K562 (cell line): ENCODE measurements around the gene TAC3. TPM values are rescaled to one million over a fixed set of nuclear protein-coding genes. Genes with fewer than 3 reads are reported as not detected.

ENCODE experiments used
- CHD1 ChIP-seq: fragments of 200-600 bp; sonication (generic); IDR thresholded peaks from one replicate; pipeline ENCODE4 v1.6.1; 2012; ENCODE audit warnings: mild to moderate bottlenecking, moderate library complexity, low read length, inconsistent platforms
- CREB5 ChIP-seq: fragments of 250-450 bp; sonication (Bioruptor Pico); IDR thresholded peaks from 2 replicates; pipeline ENCODE4 v1.5.0; 2020; ENCODE audit warnings: mild to moderate bottlenecking
- CTCFL ChIP-seq: IDR thresholded peaks from 2 replicates; pipeline ENCODE4 v1.6.1; 2011; ENCODE audit warnings: borderline replicate concordance, low read depth, mild to moderate bottlenecking, moderate library complexity, low read length; ENCODE audit not compliant: insufficient read depth, poor library complexity, severe bottlenecking
- DEAF1 ChIP-seq: fragments of 450-650 bp; formaldehyde crosslinking; IDR thresholded peaks from 2 replicates; pipeline ENCODE4 v1.4.0; 2020; ENCODE audit warnings: mild to moderate bottlenecking, moderate library complexity
- FOXO4 ChIP-seq: fragments of 450-650 bp; formaldehyde crosslinking; IDR thresholded peaks from 2 replicates; pipeline ENCODE4 v1.4.0; 2020; ENCODE audit warnings: mild to moderate bottlenecking, moderate library complexity
- GABPB1 ChIP-seq: sonication (generic); formaldehyde crosslinking; IDR thresholded peaks from 2 replicates; pipeline ENCODE4 v1.8.0; 2022; ENCODE audit warnings: mild to moderate bottlenecking, missing genetic modification reagents
- MITF ChIP-seq: IDR thresholded peaks from 2 replicates; pipeline ENCODE4 v1.6.1; 2014; ENCODE audit warnings: antibody characterized with exemption
- NEUROD1 ChIP-seq: fragments of 150-350 bp; IDR thresholded peaks from 2 replicates; pipeline ENCODE4 v1.6.1; 2014; ENCODE audit warnings: borderline replicate concordance, low read length, low read depth; ENCODE audit not compliant: partially characterized antibody
- PHTF2 ChIP-seq: fragments of 250-450 bp; sonication (Bioruptor Pico); IDR thresholded peaks from 2 replicates; pipeline ENCODE4 v1.5.0; 2021; ENCODE audit warnings: mild to moderate bottlenecking
- PKNOX1 ChIP-seq: fragments of 450-650 bp; IDR thresholded peaks from 2 replicates; pipeline ENCODE4 v1.6.1; 2016
- RFX1 ChIP-seq: fragments of 450-650 bp; IDR thresholded peaks from 2 replicates; pipeline ENCODE4 v1.6.1; 2016; ENCODE audit warnings: mild to moderate bottlenecking, moderate library complexity
- RNF2 ChIP-seq: sonication (generic); IDR thresholded peaks from 2 replicates; pipeline ENCODE4 v1.6.1; 2016
- SIRT6 ChIP-seq: IDR thresholded peaks from one replicate; pipeline ENCODE4 v1.6.1; 2012; ENCODE audit warnings: low read depth, mild to moderate bottlenecking, control low read depth, inconsistent platforms, low read length, moderate library complexity
- SREBF2 ChIP-seq: sonication (generic); formaldehyde crosslinking; IDR thresholded peaks from 2 replicates; pipeline ENCODE4 v1.4.0; 2020; ENCODE audit warnings: mild to moderate bottlenecking, missing genetic modification reagents
- TRIM24 ChIP-seq, 2 experiments: fragments of 450-650 bp; IDR thresholded peaks; 2 replicates each; pipeline ENCODE4 v1.6.1; 2016
- TSC22D4 ChIP-seq: fragments of 450-650 bp; IDR thresholded peaks from 2 replicates; pipeline ENCODE4 v1.6.1; 2016; ENCODE audit warnings: missing genetic modification characterization, missing biosample characterization, control low read depth
- ZNF184 ChIP-seq: sonication (generic); formaldehyde crosslinking; IDR thresholded peaks from 2 replicates; pipeline ENCODE4 v1.5.0; 2020; ENCODE audit warnings: missing genetic modification reagents
- ZNF347 ChIP-seq: fragments of 450-650 bp; formaldehyde crosslinking; IDR thresholded peaks from 2 replicates; pipeline ENCODE4 v1.4.0; 2020; ENCODE audit warnings: low read depth, mild to moderate bottlenecking, moderate library complexity
- ZNF408 ChIP-seq: fragments of 250-450 bp; sonication (Bioruptor Pico); IDR thresholded peaks from 2 replicates; pipeline ENCODE4 v1.4.0; 2020; ENCODE audit warnings: low read depth, mild to moderate bottlenecking, moderate library complexity
- ZNF717 ChIP-seq: fragments of 250-450 bp; sonication (Bioruptor Pico); IDR thresholded peaks from 2 replicates; pipeline ENCODE4 v1.5.0; 2021
- ZNF75A ChIP-seq: fragments of 450-650 bp; formaldehyde crosslinking; IDR thresholded peaks from 2 replicates; pipeline ENCODE4 v1.4.0; 2020; ENCODE audit warnings: mild to moderate bottlenecking
- polyA plus RNA-seq, 8 experiments: library from polyadenylated mRNA; depleted of rRNA in 4 of 8; stranded (reverse) in 5 of 8; unstranded in 3 of 8; fragments of >200 nt; fragmentation: Nextera tagmentation in 2 of 8; fragmentation: Illumina TruSeq in 1 of 8; extraction: Ambion mirVana in 2 of 8; extraction: Trizol in 1 of 8; gene quantifications; 2 replicates each; pipeline versions ENCODE4 v1.2.1 to v1.2.3, GENCODE V29; 2011 to 2014; ENCODE audit warnings: inconsistent platforms in 1 of 8, missing spikeins in 1 of 8
- total RNA-seq, 7 experiments: library from RNA; depleted of rRNA in 6 of 7; stranded (reverse); fragments of >200 nt in 6 of 7; fragmentation: Illumina TruSeq in 2 of 7; extraction: Trizol in 2 of 7; gene quantifications; 2 replicates each; pipeline versions ENCODE4 v1.2.1 to v1.2.3, GENCODE V29; 2011 to 2021; ENCODE audit warnings: low replicate concordance in 1 of 7

TAC3 gene
- total and polyA plus RNA-seq, 9 of the 15 experiments (the other 6 are each of a cell fraction or from before 2014, with no cell fraction given), result 0.29 to 2.8 (median 1.4) TPM

- no peak for TF ChIP-seq CREB5 (CRISPR knock-in tag)
- no peak for TF ChIP-seq SREBF2 (CRISPR knock-in tag)
- peak; percentile 39 for TF ChIP-seq RFX1
- TF ChIP-seq CTCFL, result no peak
- TF ChIP-seq SIRT6, result no peak
- TF ChIP-seq ZNF75A (CRISPR knock-in tag), result no peak
- TF ChIP-seq ZNF408 (CRISPR knock-in tag), result no peak
- TF ChIP-seq TRIM24 (IDR thresholded peaks at IDR 0.05), result peak; percentile 98 to 99
- no peak for TF ChIP-seq PHTF2 (CRISPR knock-in tag)
- 0 out of 2 replicates have a peak, but pooled peaks have one; percentile 38 for TF ChIP-seq GABPB1 (CRISPR knock-in tag)
- no peak for TF ChIP-seq FOXO4 (CRISPR knock-in tag)
- TF ChIP-seq ZNF347, result no peak
- peak; percentile 64; the same call in 1 of the 2 replicates for TF ChIP-seq MITF
- TF ChIP-seq NEUROD1, result peak; percentile 89
- TF ChIP-seq ZNF717 (CRISPR knock-in tag), result no peak
- TF ChIP-seq DEAF1, result 0 out of 2 replicates have a peak, but pooled peaks have one; percentile 5
- TF ChIP-seq ZNF184 (CRISPR knock-in tag), result no peak
- TF ChIP-seq CHD1, result no peak
- no peak for TF ChIP-seq TSC22D4 (tag)
- TF ChIP-seq PKNOX1, result peak; percentile 67
- peak; percentile 99 for TF ChIP-seq RNF2
These were observed 28.1 kb downstream of the TAC3 start (continued) for GRCh38 chr12:56988207-56988739.
